ENCODE data around the gene SIT1.
"Not testable (repeated sequence)": the region's sequence is repeated elsewhere in the genome, so short reads cannot be mapped to it uniquely, and the experiment has no call there.

SIT1 gene

GRCh38 chr9:35659340-35659739, 8.6 kb upstream of the SIT1 start:
- no peak for DNase-seq

GRCh38 chr9:35658968-35659220, 8.2 kb upstream of the SIT1 start:
- no peak for DNase-seq

GRCh38 chr9:35658137-35658967, 7.6 kb upstream of the SIT1 start, which contains the start of gene CCDC107:
TSS of gene CCDC107 (plus strand) at chr9:35658292. CDS start at chr9:35658380, 88 bp downstream.
- DNase-seq: peak; percentile 30

DNA sequence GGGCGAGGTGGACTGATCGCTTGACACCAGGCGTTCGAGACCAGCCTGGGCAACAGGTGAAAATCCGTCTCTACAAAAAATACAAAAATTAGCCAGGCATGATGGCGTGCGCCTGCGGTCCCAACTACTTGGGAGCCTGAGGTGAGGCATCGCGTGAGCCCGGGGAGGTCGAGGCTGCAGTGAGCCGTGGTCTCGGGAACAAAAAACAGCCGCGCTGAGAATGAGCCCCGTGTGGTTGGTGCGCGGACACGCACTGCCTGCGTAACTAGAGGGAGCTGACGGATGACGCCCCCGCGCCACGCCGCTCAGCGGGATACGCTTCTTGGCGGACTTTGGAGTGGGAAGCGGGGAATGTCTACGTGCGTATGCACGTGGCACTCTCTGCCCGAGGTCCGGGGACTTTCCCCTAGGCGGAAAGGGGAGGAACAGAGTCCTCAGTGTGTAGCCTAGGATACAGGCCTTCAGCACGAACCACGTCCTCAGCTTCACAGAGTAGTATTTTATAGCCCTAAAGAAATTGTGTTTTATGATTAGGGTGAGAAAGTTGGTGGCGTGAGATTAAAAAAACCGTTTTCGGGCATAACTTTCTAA, 6.9 kb upstream of the SIT1 start, which contains the start of gene RMRP:
TSS of gene RMRP (minus strand) at position 474 of the 591 bp plus-strand sequence.
- peak; percentile 95 for DNase-seq

- DNase-seq: no peak
Measured at GRCh38 chr9:35656831-35657545, 6.3 kb upstream of the SIT1 start.

DNA sequence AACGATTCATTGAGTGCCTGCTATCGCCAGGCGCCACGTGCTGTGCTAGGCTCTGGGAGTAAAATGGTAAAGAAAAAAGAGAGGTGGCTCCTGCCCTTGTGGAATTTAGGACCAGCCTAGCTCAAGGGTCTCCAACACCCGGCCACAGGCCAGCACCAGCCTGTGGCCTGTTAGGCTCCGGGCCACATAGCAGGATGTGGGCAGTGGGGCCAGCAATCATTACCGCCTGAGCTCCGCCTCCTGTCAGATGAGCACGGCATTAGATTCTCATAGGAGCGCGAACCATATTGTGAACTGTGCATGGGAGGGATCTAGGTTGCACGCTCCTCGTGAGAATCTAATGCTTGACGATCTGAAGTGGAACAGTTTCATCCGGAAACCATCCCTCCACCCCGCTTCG, 5.6 kb upstream of the SIT1 start:
- no peak for DNase-seq

DNA sequence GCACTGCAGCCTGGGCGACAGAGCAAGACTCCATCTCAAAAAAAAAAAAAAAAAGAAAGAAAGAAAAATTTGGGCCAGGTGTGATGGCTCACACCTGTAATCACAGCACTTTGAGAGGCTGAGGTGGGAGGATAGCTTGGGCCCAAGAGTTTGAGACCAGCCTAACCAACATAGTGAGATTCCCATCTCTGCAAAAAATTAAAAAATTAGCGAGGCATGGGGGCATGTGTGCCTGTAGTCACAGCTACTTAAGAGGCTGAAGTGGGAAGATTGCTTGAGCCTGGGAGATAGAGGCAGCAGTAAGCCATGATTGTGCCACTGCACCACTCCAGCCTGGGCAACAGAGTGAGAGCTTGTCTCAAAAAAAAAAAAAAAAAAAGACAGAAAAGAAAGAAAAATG, 2.9 kb upstream of the SIT1 start:
- no peak for DNase-seq

DNA sequence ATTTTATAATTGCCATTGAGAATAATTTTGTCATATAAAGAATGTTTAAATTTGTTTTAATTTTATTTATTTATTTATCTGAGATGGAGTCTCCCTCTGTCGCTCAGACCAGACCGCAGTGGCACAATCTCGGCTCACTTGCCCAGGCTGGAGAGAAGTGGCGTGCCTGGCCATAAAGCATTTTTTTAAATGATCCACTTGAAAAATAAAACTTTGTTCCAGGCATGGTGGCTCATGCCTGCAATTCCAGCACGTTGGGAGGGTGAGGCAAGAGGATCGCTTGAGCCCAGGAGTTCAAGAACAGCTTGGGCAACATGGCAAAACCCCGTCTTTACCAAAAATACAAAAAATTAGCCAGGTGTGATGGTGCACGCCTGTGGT, 2.1 kb upstream of the SIT1 start:
- DNase-seq: no peak

GRCh38 chr9:35651956-35652828, 1.5 kb upstream of the SIT1 start:
- DNase-seq: peak; percentile 20

DNA sequence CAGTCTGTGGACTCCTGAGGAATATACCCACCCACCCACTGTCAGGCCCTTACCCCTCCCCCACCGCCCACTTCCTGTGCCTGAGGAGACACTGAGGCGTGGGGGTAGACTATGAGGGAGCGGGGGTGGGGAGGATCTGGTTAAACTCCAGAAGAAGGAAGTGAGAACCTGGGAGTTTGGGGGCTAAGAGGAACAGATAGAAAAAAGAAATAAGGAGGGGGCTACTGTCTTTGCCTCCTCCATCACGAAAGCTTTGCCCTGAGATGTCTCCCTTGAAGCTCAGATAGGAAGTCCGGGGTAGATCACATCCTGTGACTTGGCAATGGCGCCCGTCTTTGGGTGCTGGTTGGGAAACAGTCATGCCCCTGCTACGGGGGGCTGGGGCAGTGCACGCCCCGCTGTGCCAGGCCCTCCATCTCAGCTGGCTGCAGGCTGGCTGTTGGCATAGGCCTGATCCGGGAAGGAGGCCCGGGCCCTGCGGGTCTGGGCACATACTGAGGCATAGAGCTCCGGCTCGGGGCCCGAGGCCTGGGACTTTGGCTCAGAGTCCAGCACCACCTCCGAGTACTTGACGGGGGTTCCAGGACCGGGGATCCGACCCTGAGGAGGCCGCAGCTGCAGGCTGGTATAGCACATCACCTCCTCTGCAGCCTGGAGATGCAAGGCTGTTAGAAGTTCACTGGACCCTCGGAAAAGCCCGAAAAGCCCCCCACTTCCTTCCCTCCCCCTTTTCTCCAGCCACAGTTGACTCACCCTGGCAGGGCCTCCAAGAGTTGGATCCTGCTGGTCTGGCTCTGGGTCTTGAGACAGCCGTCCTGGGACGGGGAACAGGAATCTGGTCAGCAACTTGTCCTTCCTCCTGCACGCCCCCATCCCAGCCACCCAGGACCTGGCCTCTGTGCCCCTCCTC, 1.0 kb downstream of the SIT1 start:
- DNase-seq: no peak

DNA sequence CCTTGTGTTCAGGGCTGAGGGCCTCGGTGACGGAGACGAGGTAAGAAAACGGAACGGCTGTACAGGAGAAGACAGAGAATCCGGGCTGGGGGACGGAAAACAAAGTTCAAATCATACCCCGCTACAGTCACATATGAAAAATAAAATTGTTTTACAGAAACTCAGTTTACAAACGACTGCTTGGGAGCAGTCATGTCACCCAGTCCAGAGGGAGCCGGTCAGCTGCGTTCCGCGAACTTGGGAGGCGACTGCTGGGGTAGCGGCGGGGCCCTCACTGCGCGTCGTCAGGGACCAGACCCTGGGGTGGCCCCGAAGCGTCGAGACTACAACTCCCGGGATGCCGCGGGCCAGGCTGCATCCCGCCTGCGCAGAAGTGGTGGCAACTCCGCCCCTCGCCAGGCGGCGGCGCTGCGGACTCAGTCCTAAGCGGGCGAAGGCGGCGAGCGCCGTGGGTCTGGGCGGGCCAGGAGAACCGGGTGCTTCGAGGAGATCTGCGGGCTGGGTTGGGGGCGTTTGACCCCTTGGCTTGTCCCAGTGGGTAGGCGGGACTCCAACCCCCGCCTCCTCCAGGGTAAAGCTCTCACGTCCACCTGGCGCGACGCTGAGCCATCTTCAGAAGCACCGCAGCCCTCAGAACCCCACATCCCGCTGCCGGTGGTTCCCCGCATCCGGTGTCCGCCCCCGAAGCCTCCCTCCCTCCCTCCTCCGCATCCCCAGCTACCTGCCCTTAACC, 4.0 kb downstream of the SIT1 start:
- DNase-seq: peak; percentile 57

DNA sequence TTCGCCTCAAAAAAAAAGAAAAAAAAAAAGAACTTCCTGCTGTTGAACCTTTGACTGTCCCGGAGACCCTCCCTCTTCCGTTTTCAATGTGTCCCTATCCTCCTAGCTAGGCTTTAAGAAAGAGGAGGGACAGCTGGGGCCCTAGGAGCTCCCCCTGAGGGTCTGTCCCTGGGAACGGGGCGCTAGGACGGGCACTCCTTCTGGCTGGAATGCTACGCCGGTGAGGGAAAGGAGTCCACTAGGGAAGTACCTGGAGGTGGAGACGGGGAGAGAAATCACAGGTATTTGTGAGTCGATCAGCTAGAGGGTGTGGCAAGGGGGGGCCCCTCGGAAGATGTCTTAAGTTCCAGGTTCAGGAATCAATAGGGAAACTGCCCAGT, 4.6 kb downstream of the SIT1 start:
- DNase-seq: no peak

GRCh38 chr9:35645736-35646135, 5.0 kb downstream of the SIT1 start:
- not testable (repeated sequence) for DNase-seq

DNA sequence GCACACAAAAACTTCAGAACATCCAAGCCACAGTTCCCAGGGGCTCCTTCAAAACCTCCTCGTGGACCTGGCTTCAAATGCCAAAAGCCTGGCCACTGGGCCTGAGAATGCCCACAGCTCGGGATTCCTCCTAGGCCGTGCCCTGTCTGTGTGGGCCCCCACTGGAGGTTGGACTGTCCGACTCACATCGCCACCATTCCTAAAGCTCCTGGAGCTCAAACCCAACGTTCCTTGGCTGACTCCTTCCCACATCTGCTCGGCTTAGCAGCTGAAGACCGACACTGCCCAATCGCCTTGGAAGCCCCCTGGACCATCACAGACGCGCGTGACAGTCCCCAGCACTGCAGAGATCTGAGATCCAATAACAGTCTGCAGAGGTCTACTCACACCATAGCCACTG, 7.7 kb downstream of the SIT1 start:
- no peak for DNase-seq

DNA sequence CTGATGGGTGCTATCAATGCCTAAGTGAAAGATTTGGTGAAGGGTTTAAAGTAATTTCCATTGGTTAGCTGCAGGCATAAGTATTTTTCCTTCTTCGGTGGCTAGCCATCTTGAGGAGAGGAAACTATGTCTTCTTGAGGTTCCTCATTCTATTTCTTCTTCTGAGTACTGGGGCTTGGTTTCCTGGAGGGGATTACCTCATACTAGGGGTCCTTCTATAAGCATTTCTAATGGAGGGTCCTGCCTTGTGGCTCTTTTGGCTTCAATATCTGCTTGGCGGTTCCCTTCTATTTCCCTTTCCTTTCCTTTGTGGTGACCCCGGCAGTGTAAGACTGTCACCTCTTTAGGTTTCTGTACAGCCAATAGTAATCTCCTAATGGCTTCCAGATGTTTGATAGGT, 9.3 kb downstream of the SIT1 start:
- DNase-seq: not testable (repeated sequence)

- DNase-seq: not testable (repeated sequence)
Measured at GRCh38 chr9:35640431-35640830, 10.3 kb downstream of the SIT1 start.

GRCh38 chr9:35639631-35640030, 11.1 kb downstream of the SIT1 start:
- no peak for DNase-seq

DNA sequence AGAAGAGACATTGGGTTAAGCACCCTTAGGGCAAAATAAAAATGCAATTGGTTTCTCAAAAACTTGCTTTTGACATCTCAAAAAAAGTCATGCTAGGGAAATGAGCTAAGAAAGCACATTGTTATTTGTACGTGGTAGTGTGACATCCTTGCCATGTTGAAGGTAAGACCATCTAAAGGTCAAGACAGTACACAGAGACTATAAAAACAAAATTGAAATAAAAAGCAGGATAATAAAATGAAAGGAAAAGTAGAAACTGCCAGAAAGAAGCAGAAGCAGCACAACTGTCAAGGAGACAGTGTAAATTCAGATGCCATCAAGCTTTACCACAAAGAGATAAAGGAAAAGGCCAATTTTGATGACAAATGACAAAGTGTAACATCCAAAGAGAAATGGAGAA, 11.5 kb downstream of the SIT1 start:
- not testable (repeated sequence) for DNase-seq

DNA sequence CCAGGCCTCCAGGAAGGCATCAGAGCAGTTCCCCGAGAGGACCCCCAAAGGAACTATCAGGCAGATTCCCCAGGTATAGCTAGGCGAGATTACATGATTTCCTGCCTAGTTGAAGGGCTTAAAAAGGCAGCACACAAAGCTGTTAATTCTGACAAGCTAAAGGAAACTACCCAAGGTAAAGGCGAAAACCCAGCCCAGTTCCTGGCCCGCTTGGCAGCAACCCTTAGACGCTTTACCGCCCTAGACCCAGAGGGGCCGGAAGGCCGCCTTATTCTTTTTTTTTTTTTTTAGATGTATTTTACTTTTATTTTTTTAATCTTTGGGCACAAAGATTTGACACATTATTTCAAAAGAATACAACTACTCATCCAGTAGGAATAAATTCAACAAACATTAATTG, 12.0 kb downstream of the SIT1 start:
- not testable (repeated sequence) for DNase-seq

GRCh38 chr9:35637427-35637955, 13.2 kb downstream of the SIT1 start:
- not testable (repeated sequence) for DNase-seq

DNA sequence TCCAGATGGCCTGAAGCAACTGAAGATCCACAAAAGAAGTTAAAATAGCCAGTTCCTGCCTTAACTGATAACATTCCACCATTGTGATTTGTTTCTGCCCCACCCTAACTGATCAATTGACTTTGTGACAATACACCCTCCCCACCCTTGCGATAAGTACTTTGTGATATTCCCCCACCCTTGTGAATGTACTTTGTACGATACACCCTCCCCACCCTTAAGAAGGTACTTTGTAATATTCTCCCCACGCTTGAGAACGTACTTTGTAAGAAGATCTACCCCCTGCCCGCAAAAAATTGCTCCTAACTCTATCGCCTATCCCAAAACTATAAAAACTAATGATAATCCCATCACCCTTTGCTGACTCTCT, 13.9 kb downstream of the SIT1 start:
- DNase-seq: not testable (repeated sequence)

Measured in NCI-H226 (cell line).